Lung (tissue), 12 donors: Measurements from ENCODE around the gene NMRK1. TPM values are rescaled to one million over a fixed set of nuclear protein-coding genes. Genes with fewer than 3 reads are reported as not detected.

ENCODE experiments used
- ATAC-seq: fragments of 200-7000 bp; cut with Tn5 transposase; one replicate; pipeline ENCODE4 v1.9.1; 2020; ENCODE audit warnings: moderate number of reproducible peaks; ENCODE audit not compliant: insufficient read depth, low FRiP score
- DNase-seq, 3 donors: peaks; one replicate each; pipeline ENCODE4 v3.0.0-alpha.2; 2013 to 2017
- H3K27ac ChIP-seq, 2 donors: one replicate each; pipeline ENCODE4 v1.5.1; 2013; ENCODE audit warnings: mild to moderate bottlenecking in 2 of 2, moderate library complexity in 2 of 2, control low read depth in 1 of 2, inconsistent platforms in 1 of 2, low read depth in 1 of 2, low read length in 1 of 2
- H3K27me3 ChIP-seq, 3 donors: one replicate each; pipeline ENCODE4 v1.5.1; 2013; ENCODE audit warnings: low read length in 2 of 3; ENCODE audit not compliant: control insufficient read depth in 3 of 3, insufficient read depth in 3 of 3
- H3K36me3 ChIP-seq, 4 donors: one replicate each; pipeline ENCODE4 v1.5.1; 2013; ENCODE audit warnings: low read length in 4 of 4, mild to moderate bottlenecking in 1 of 4, moderate library complexity in 1 of 4; ENCODE audit not compliant: control insufficient read depth in 4 of 4, insufficient read depth in 4 of 4
- H3K4me1 ChIP-seq, 5 donors: one replicate each; pipeline ENCODE4 v1.5.1; 2013; ENCODE audit warnings: low read length in 5 of 5, mild to moderate bottlenecking in 2 of 5, moderate library complexity in 1 of 5; ENCODE audit not compliant: control insufficient read depth in 5 of 5, insufficient read depth in 5 of 5
- H3K4me3 ChIP-seq: one replicate; pipeline ENCODE4 v1.5.1; 2013; ENCODE audit warnings: mild to moderate bottlenecking, control low read depth, moderate library complexity
- H3K9ac ChIP-seq, 2 donors: one replicate each; pipeline ENCODE4 v1.5.1; 2013; ENCODE audit warnings: low read length in 2 of 2, control low read depth in 1 of 2; ENCODE audit not compliant: insufficient read depth in 1 of 2
- H3K9me3 ChIP-seq, 4 donors: one replicate each; pipeline ENCODE4 v1.5.1; 2013; ENCODE audit warnings: low read length in 3 of 4, mild to moderate bottlenecking in 1 of 4, moderate library complexity in 1 of 4; ENCODE audit not compliant: control insufficient read depth in 4 of 4, insufficient read depth in 3 of 4
- WGBS, 2 donors: extraction: QIAGEN DNeasy Blood & Tissue Kit; methylation state at CpG; one replicate each; pipeline ENCODE4 v1.1.7; 2013; 5-methylcytosine and 5-hydroxymethylcytosine counted together
- polyA plus RNA-seq, 2 donors: library from polyadenylated mRNA; stranded (reverse); fragments of 200-250 nt; gene quantifications; one replicate each; pipeline ENCODE4 v1.2.1, GENCODE V29; 2013
- total RNA-seq, 2 donors: library from RNA; depleted of rRNA in 1 of 2; stranded (reverse); fragments of >200 nt in 1 of 2; gene quantifications; one replicate each; pipeline ENCODE4 v1.2.1, GENCODE V29; 2014 to 2021
- TF ChIP-seq, protein P1 (sequence below): IDR thresholded peaks from 2 replicates; pipeline ENCODE4 v1.5.1; 2012; ENCODE audit warnings: mild to moderate bottlenecking; ENCODE audit errors: control extremely low read depth, extremely low read depth
- donor health status: control.
- donor health status: control.
- donor health status: Bipolar disorder and iron deficiency.
- donor health status: healthy.
- donor health status: DM: yes; HTN: yes; CAD: no.

The NMRK1 gene
- total and polyA plus RNA-seq, 4 donors, result 22.7 to 57.9 (median 31.4) TPM

DNA sequence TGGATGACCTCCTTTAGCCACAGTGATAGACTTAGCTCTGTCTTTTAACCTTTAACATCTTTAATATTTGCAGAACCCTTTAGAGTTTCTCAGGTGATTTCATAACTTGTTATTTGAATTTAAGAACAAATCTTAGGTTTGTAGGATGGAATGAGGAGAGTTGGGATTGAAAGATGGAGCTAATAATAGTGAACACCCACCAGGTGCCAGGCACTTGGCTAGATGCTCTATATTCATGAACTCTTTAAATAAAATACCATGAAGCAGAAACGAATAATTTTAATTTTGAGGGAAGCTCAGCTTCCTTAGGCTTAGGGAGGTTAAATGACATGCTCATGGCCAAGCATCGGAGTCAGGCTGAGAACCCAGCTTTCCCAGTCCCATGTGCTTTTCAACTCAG, 40.4 kb downstream of the NMRK1 start:
- Histone ChIP-seq H3K36me3 (no peaks in the 10 kb centered on the region), H3K4me1 (no peaks in the 10 kb centered on the region), H3K9ac (no peak overlapping the region), H3K4me3 (no peak overlapping the region), H3K27me3 (no peaks in the 10 kb centered on the region), H3K9me3 (peaks cover 0 to 3% (median 0%) of the 10 kb centered on the region in 4 donors), H3K27ac (no peak overlapping the region)
- 47 to 50% methylated on average over 2 of the region's 2 CpGs for WGBS, 2 donors
- ATAC-seq (no peak), DNase-seq (no peak)
- TF ChIP-seq, protein P1, sequence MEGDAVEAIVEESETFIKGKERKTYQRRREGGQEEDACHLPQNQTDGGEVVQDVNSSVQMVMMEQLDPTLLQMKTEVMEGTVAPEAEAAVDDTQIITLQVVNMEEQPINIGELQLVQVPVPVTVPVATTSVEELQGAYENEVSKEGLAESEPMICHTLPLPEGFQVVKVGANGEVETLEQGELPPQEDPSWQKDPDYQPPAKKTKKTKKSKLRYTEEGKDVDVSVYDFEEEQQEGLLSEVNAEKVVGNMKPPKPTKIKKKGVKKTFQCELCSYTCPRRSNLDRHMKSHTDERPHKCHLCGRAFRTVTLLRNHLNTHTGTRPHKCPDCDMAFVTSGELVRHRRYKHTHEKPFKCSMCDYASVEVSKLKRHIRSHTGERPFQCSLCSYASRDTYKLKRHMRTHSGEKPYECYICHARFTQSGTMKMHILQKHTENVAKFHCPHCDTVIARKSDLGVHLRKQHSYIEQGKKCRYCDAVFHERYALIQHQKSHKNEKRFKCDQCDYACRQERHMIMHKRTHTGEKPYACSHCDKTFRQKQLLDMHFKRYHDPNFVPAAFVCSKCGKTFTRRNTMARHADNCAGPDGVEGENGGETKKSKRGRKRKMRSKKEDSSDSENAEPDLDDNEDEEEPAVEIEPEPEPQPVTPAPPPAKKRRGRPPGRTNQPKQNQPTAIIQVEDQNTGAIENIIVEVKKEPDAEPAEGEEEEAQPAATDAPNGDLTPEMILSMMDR, result no peak

DNA sequence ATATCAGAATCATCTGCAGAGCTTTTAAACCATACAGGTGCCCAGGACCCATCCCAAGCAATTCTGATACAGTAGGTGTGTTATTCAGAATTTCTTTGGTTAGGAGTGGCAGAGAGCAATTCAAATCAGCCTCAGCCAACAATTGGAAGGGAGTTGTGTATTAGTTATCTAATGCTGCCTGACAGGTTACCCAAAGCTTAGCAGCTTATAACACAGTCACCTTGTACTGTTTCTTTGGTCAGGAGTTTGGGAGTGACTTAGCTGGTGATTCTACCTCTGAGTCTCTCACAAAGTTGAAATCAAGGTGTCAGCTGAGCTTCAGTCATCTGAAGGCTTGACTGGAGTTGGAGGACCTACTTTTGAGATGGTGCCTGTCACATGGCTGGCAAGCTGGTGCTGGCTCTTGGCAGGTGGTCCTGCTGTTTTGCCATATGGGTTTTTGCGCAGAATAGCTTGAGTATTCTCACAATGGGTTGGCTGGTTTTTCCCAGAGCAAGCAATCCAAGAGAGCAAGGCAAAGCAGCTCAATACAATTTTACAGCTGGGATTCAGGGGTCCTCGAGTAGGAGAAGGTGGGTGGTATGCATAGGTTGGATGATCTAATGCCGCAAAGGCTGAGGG, 41.1 kb downstream of the NMRK1 start:
- H3K4me1 ChIP-seq, result no peaks in the 10 kb centered on the region
- no peak overlapping the region for H3K27ac ChIP-seq
- H3K4me3 ChIP-seq, result no peak overlapping the region
- no peaks in the 10 kb centered on the region for H3K36me3 ChIP-seq
- peaks cover 0 to 3% (median 0%) of the 10 kb centered on the region in 4 donors for H3K9me3 ChIP-seq
- no peak overlapping the region for H3K9ac ChIP-seq
- H3K27me3 ChIP-seq, result no peaks in the 10 kb centered on the region
- TF ChIP-seq, protein P1, result no peak
- no peak for DNase-seq
- 93 to 98% methylated on average over 3 of the region's 3 CpGs for WGBS, 2 donors
- ATAC-seq, result no peak

DNA sequence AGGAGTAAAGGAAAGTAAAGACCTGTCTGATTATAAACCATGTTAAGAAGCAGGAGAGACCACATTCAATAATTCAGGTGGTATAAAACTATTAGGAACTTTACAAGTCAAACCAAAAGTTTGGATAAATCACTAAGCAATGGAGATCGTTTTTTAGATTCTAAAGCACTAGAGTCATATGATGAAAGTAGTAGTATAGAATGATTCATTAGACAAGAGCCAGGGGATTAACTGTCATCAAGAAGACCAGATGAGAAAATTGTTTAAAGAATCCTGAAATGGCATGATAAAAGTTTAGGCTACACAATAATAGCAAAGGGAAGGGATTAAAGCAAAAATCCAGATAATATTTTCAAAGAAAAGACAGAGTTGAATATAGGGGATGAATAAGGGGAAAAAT, 46.9 kb downstream of the NMRK1 start:
- ATAC-seq, result no peak
- no peak overlapping the region for H3K27ac ChIP-seq
- H3K9me3 ChIP-seq, result no peaks in the 10 kb centered on the region
- WGBS, 2 donors, result 77 to 86% methylated on average over 1 of the region's 1 CpG
- H3K27me3 ChIP-seq, result no peaks in the 10 kb centered on the region
- H3K4me3 ChIP-seq, result no peak overlapping the region
- H3K4me1 ChIP-seq, result no peaks in the 10 kb centered on the region
- TF ChIP-seq, protein P1, result no peak
- no peaks in the 10 kb centered on the region for H3K36me3 ChIP-seq
- no peak for DNase-seq
- no peak overlapping the region for H3K9ac ChIP-seq

DNA sequence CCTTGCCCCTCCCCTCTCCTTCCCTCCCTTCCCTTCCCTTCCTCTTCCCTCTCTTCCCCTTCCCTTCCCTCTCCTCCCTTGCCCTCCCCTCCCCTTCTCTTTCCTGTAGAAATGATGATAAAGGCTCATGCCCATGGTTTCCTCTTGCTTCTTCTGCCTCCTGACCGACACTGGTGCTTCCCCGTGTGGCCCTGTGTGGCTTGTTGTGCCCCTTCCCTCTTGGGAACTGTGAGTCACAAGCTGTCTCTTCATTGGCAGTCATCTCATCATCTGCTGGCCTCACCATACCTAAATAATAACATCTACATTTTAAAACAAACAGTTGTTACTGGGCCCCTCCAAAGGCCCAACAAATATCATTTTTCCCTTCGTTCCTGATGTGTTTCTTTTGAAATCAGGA, 48.2 kb downstream of the NMRK1 start:
- no peaks in the 10 kb centered on the region for H3K9me3 ChIP-seq
- no peak overlapping the region for H3K9ac ChIP-seq
- H3K36me3 ChIP-seq, result no peaks in the 10 kb centered on the region
- H3K4me3 ChIP-seq, result no peak overlapping the region
- WGBS, 2 donors, result 64 to 78% methylated on average over 3 of the region's 3 CpGs
- ATAC-seq (no peak), DNase-seq (no peak)
- no peaks in the 10 kb centered on the region for H3K27me3 ChIP-seq
- H3K4me1 ChIP-seq, result no peaks in the 10 kb centered on the region
- TF ChIP-seq, protein P1, result no peak
- no peak overlapping the region for H3K27ac ChIP-seq
